ENCODE results near the gene CENPN. TPM values are rescaled to one million over a fixed set of nuclear protein-coding genes. Genes with fewer than 3 reads are reported as not detected.

The CENPN gene
- total RNA-seq, 1 donor from 2014 or later, result 3.9 TPM

DNA sequence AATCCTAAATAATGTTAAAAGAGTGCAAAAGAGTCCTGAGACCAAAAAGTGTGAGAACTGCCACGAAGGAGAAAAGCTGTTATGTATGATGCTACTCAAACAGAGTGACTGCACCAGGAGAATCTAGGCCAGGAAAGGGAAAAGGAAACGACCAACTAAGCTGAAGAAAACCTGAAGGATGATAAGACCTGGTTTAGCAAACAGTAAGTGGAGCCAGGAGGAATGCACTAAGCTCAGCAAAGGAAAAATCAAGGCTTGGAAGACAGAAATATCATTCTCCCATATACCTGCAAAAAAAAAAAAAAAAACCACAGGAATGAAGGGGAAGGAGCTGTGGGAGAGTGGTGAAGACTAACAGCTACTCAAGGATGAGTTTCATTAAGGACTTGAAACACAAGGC is 21.4 kb upstream of the CENPN start:
- peaks cover under 1% of the 10 kb centered on the region for H3K36me3 ChIP-seq (ENCODE audit: control insufficient read depth, insufficient read depth, low read length)
- no peak for DNase-seq (ENCODE audit: low read depth)
- TF ChIP-seq, protein P1, sequence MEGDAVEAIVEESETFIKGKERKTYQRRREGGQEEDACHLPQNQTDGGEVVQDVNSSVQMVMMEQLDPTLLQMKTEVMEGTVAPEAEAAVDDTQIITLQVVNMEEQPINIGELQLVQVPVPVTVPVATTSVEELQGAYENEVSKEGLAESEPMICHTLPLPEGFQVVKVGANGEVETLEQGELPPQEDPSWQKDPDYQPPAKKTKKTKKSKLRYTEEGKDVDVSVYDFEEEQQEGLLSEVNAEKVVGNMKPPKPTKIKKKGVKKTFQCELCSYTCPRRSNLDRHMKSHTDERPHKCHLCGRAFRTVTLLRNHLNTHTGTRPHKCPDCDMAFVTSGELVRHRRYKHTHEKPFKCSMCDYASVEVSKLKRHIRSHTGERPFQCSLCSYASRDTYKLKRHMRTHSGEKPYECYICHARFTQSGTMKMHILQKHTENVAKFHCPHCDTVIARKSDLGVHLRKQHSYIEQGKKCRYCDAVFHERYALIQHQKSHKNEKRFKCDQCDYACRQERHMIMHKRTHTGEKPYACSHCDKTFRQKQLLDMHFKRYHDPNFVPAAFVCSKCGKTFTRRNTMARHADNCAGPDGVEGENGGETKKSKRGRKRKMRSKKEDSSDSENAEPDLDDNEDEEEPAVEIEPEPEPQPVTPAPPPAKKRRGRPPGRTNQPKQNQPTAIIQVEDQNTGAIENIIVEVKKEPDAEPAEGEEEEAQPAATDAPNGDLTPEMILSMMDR (IDR thresholded peaks at IDR 0.05; ENCODE audit: insufficient read depth, low read length, severe bottlenecking), result no peak
- H3K27me3 ChIP-seq (ENCODE audit: control insufficient read depth, insufficient read depth, low read length), result no peaks in the 10 kb centered on the region
- no peak for FAIRE-seq
- H3K4me3 ChIP-seq (ENCODE audit: low read depth, low read length), result no peak overlapping the region

DNA sequence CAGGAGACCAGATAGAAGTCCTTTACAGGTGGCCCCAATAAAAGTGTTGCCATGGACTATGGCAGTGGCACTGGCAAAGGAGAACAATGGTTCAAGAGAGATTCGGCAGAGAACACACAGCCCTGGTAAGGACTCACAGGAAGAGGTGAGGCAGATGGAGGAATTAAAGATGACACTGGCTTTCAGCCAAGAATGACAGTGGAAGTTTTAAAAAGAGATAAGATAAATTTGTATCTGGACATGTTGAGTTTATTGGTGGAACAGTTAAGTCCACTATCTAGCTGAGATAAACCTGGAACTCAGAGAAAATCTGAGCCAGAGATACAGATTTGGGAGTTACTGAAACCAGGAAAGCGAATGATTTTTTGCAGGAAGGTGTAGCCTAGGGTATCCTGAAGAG is 20.5 kb upstream of the CENPN start:
- no peaks in the 10 kb centered on the region for H3K36me3 ChIP-seq (ENCODE audit: control insufficient read depth, insufficient read depth, low read length)
- FAIRE-seq, result no peak
- no peak overlapping the region for H3K4me3 ChIP-seq (ENCODE audit: low read depth, low read length)
- no peak for DNase-seq (ENCODE audit: low read depth)
- no peaks in the 10 kb centered on the region for H3K27me3 ChIP-seq (ENCODE audit: control insufficient read depth, insufficient read depth, low read length)
- TF ChIP-seq, protein P1 (IDR thresholded peaks at IDR 0.05; ENCODE audit: insufficient read depth, low read length, severe bottlenecking), result no peak

DNA sequence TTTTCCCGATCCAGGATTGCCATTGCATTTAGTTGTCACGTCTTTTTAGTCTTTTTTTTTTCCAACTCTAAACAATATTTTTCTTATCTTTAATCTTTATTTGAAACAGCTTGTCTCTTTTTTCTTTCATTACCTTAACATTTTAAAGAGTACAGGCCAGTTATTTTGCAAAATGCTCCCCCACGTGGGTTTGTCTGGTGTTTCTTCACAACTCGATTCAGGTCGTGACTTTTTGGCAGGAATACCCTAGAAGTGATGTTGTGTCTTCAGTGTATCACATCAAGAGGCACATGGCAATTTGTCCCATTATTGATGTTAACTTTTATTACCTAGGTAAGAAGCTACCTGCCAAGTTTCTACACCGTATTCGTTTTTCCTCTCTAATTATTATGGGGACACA is 18.3 kb upstream of the CENPN start:
- Histone ChIP-seq H3K4me3 (ENCODE audit: low read depth, low read length) (no peak overlapping the region), H3K27me3 (ENCODE audit: control insufficient read depth, insufficient read depth, low read length) (no peaks in the 10 kb centered on the region), H3K36me3 (ENCODE audit: control insufficient read depth, insufficient read depth, low read length) (no peaks in the 10 kb centered on the region)
- TF ChIP-seq, protein P1 (IDR thresholded peaks at IDR 0.05; ENCODE audit: insufficient read depth, low read length, severe bottlenecking), result no peak
- DNase-seq (ENCODE audit: low read depth) (no peak), FAIRE-seq (no peak)

DNA sequence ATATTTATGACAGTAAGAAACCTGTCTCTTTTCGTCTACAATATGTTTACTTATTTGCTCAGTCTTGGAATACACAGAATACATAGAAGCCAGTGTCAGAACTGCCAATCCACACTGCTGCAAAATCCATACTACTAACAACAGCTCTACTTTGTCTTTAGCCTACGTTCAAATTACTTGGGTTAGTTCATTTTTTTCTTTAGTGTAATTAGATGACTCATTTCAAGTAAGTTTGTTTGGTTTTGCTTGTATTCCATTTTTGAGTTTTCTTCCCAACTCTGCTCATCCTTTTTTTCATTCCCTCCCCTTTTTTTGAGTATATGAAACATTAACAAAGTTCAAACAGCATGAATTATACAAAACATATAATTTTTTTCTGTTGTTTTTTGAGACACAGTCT is 17.2 kb upstream of the CENPN start:
- no peak for FAIRE-seq
- TF ChIP-seq, protein P1 (IDR thresholded peaks at IDR 0.05; ENCODE audit: insufficient read depth, low read length, severe bottlenecking), result no peak
- Histone ChIP-seq H3K27me3 (ENCODE audit: control insufficient read depth, insufficient read depth, low read length) (no peaks in the 10 kb centered on the region), H3K4me3 (ENCODE audit: low read depth, low read length) (no peak overlapping the region), H3K36me3 (ENCODE audit: control insufficient read depth, insufficient read depth, low read length) (no peaks in the 10 kb centered on the region)
- DNase-seq (ENCODE audit: low read depth), result peak; percentile 21

DNA sequence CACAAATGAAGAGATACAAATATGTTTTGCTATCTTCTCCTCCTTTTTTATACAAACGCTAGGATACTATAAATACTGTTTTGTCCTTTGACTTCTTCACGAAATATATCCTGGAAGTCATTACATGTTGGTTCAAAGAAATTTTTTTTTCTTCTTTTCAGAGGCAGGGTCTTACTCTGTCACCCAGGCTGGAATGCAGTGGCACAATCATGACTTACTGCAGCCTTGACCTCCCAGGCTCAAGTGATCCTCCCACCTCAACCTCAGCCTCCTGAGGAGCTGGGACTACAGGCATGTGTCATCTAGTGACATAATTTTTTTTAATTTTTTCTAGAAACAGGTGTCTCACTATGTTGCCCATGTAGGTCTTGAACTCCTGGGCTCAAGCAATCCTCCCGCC is 16.4 kb upstream of the CENPN start:
- no peak for FAIRE-seq
- H3K27me3 ChIP-seq (ENCODE audit: control insufficient read depth, insufficient read depth, low read length), result no peaks in the 10 kb centered on the region
- DNase-seq (ENCODE audit: low read depth), result no peak
- H3K36me3 ChIP-seq (ENCODE audit: control insufficient read depth, insufficient read depth, low read length), result no peaks in the 10 kb centered on the region
- H3K4me3 ChIP-seq (ENCODE audit: low read depth, low read length), result no peak overlapping the region
- TF ChIP-seq, protein P1 (IDR thresholded peaks at IDR 0.05; ENCODE audit: insufficient read depth, low read length, severe bottlenecking), result no peak

DNA sequence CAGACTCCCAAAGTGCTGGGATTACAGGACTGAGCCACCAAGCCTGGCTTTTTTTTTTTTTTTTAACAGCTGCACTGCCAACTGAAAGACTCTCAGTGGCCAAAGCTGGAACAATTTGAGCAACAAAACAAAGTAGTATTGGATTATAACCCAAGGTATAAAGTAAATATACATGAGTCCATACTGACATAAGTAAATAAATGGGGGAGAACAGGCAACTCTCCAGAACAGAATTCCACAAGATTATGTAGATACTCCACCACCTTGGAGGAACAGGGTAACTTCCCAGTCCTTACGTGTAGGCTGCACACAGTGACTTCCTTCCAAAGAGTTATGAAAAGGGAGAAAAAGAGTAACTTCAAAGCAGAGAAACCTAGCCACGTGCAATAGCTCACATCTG is 16.0 kb upstream of the CENPN start:
- TF ChIP-seq, protein P1 (IDR thresholded peaks at IDR 0.05; ENCODE audit: insufficient read depth, low read length, severe bottlenecking), result no peak
- H3K4me3 ChIP-seq (ENCODE audit: low read depth, low read length), result no peak overlapping the region
- no peaks in the 10 kb centered on the region for H3K36me3 ChIP-seq (ENCODE audit: control insufficient read depth, insufficient read depth, low read length)
- DNase-seq (ENCODE audit: low read depth), result no peak
- FAIRE-seq, result no peak
- H3K27me3 ChIP-seq (ENCODE audit: control insufficient read depth, insufficient read depth, low read length), result no peaks in the 10 kb centered on the region
